ENCODE results near the gene ATG2A. TPM values are rescaled to one million over a fixed set of nuclear protein-coding genes. Genes with fewer than 3 reads are reported as not detected.

The ATG2A gene
- total and polyA plus RNA-seq, 9 of the 15 experiments (the other 6 are each of a cell fraction or from before 2014, with no cell fraction given), result 0.25 to 45.9 (median 5.2) TPM

- no peak for FAIRE-seq
- peaks cover 56% of the 10 kb centered on the region for H3K79me2 ChIP-seq (ENCODE audit: control insufficient read depth, insufficient read depth, low read length)
- no TSS peak for BruUV-seq (replicated peaks)
- peak overlapping the region; percentile 92 for H2AFZ ChIP-seq (ENCODE audit: low read depth, low read length)
- ChIA-PET POLR2A (interaction anchor here (0.5 to 9.0 kb wide), 17 partner anchors 12 to 600 kb away, joined by 3 to 109 read pairs (median 4); partner anchors contain the start of gene RASGRP2), CTCF (ENCODE audit: low intra/inter-chr PET ratio) (no interaction called here)
- peak in 3 of 4 experiments; percentile 35 to 53 (median 48) for DNase-seq (ENCODE audit: extremely low read depth in 1 of 4, low spot score in 3 of 4)
- H3K9me1 ChIP-seq (ENCODE audit: control insufficient read depth, insufficient read depth, low read length), result no peaks in the 10 kb centered on the region
- H3K27ac ChIP-seq (ENCODE audit: extremely low read depth, low read depth, low read length), result peak overlapping the region; percentile 57
- in situ Hi-C loops (cut with MboI) (no loop called here), intact Hi-C loops (cut with micrococcal nuclease) (no loop called here)
- H3K4me2 ChIP-seq (ENCODE audit: insufficient read depth, low read length), result peak overlapping the region; percentile 95
- H3K27me3 ChIP-seq (ENCODE audit: control insufficient read depth in 2 of 2, insufficient read depth in 2 of 2, low read length in 2 of 2), result no peaks in the 10 kb centered on the region
- ATAC-seq, result peak; percentile 11
- peak overlapping the region; percentile 71 for H3K4me3 ChIP-seq
- peaks cover 26 to 57% of the 10 kb centered on the region in 2 experiments for H3K4me1 ChIP-seq (replicated peaks in 1 of 2; ENCODE audit: control insufficient read depth in 2 of 2, insufficient read depth in 2 of 2, low read length in 2 of 2)
- WGBS (ENCODE audit: insufficient coverage, low coverage, missing lambda C conversion rate), result under 1% methylated on average over 31 of the region's 41 CpGs
- peaks cover 27% of the 10 kb centered on the region; the same call in 2 of the 3 replicates for H3K36me3 ChIP-seq (ENCODE audit: control insufficient read depth, insufficient read depth, low read length)
- H3K9me3 ChIP-seq (replicated peaks; ENCODE audit: control insufficient read depth, insufficient read depth, low read depth, low read length), result no peaks in the 10 kb centered on the region
- peak overlapping the region; percentile 70 to 99 for H3K9ac ChIP-seq (ENCODE audit: insufficient read depth in 1 of 2, low read depth in 2 of 2, low read length in 2 of 2)
- peaks cover 14% of the 10 kb centered on the region; the same call in 1 of the 2 replicates for H4K20me1 ChIP-seq (replicated peaks; ENCODE audit: control insufficient read depth, insufficient read depth, low read length)
- TF ChIP-seq SIN3A (IDR thresholded peaks at IDR 0.05; ENCODE audit: borderline replicate concordance in 2 of 2, control insufficient read depth in 1 of 2, low read depth in 2 of 2, low read length in 2 of 2) (peak in 1 of 2 experiments; percentile 5; a peak in 1 of 4 replicates), NR2C2 (CRISPR knock-in tag; IDR thresholded peaks at IDR 0.05) (0 out of 2 replicates have a peak, but pooled peaks have one; percentile 5), NR2C2 (tag; IDR thresholded peaks at IDR 0.05) (no peak), KAT7 (CRISPR knock-in tag; IDR thresholded peaks at IDR 0.05; ENCODE audit: borderline replicate concordance) (peak; percentile 81; the same call in 1 of the 2 replicates), ARID4B (CRISPR knock-in tag; IDR thresholded peaks at IDR 0.05) (0 out of 2 replicates have a peak, but pooled peaks have one; percentile 88), ZNF57 (CRISPR knock-in tag; IDR thresholded peaks at IDR 0.05) (no peak), KDM5B (IDR thresholded peaks at IDR 0.05; ENCODE audit: insufficient replicate concordance, low read depth, low read length) (peak; percentile 13), ATF6 (CRISPR knock-in tag; IDR thresholded peaks at IDR 0.05) (0 out of 2 replicates have a peak, but pooled peaks have one; percentile 86), ZNF121 (CRISPR knock-in tag; conservative IDR thresholded peaks at IDR 0.05) (0 out of 2 replicates have a peak, but pooled peaks have one; percentile 5), NR3C1 (CRISPR knock-in tag; IDR thresholded peaks at IDR 0.05) (peak; percentile 23; the same call in 1 of the 2 replicates), IRF2 (CRISPR knock-in tag; IDR thresholded peaks at IDR 0.05) (peak; percentile 15; the same call in 1 of the 2 replicates)
These were observed 39.4 kb downstream of the ATG2A start for GRCh38 chr11:64877390-64878222.

Data from K562 (cell line).